ENCODE data around the gene ENO1.
"Not testable (repeated sequence)": the region's sequence is repeated elsewhere in the genome, so short reads cannot be mapped to it uniquely, and the experiment has no call there.

Gene ENO1

GRCh38 chr1:8878448-8878697, at the start of gene ENO1:
Gene ENO1, minus strand, starts transcription at chr1:8878686. Its CDS starts 3,778 bp downstream, at chr1:8874908.
- FAIRE-seq (no peak), DNase-seq (ENCODE audit: insufficient read length, low spot score) (no peak)
- peak; percentile 94 for TF ChIP-seq POLR2A (IDR thresholded peaks at IDR 0.05; ENCODE audit: low read depth, low read length)

- DNase-seq (ENCODE audit: insufficient read length, low spot score), result no peak
- no peak for TF ChIP-seq POLR2A (IDR thresholded peaks at IDR 0.05; ENCODE audit: low read depth, low read length)
- no peak for FAIRE-seq
Measured at GRCh38 chr1:8926707-8927694, 48.5 kb upstream of the ENO1 start.

GRCh38 chr1:8925960-8926359, 47.5 kb upstream of the ENO1 start:
- FAIRE-seq (no peak), DNase-seq (ENCODE audit: insufficient read length, low spot score) (no peak)
- TF ChIP-seq POLR2A (IDR thresholded peaks at IDR 0.05; ENCODE audit: low read depth, low read length), result no peak

- no peak for FAIRE-seq
- no peak for DNase-seq (ENCODE audit: insufficient read length, low spot score)
- TF ChIP-seq POLR2A (IDR thresholded peaks at IDR 0.05; ENCODE audit: low read depth, low read length), result no peak
Measured at GRCh38 chr1:8925406-8925805, 46.9 kb upstream of the ENO1 start.

- TF ChIP-seq POLR2A (IDR thresholded peaks at IDR 0.05; ENCODE audit: low read depth, low read length), result no peak
- no peak for DNase-seq (ENCODE audit: insufficient read length, low spot score)
- FAIRE-seq, result no peak
Measured at GRCh38 chr1:8922962-8923361, 44.5 kb upstream of the ENO1 start.

GRCh38 chr1:8917536-8917935, 39.0 kb upstream of the ENO1 start:
- not testable (repeated sequence) for DNase-seq (ENCODE audit: insufficient read length, low spot score); FAIRE-seq

GRCh38 chr1:8915446-8915845, 37.0 kb upstream of the ENO1 start:
- TF ChIP-seq POLR2A (IDR thresholded peaks at IDR 0.05; ENCODE audit: low read depth, low read length), result no peak
- no peak for DNase-seq (ENCODE audit: insufficient read length, low spot score)
- FAIRE-seq, result no peak

- FAIRE-seq (no peak), DNase-seq (ENCODE audit: insufficient read length, low spot score) (no peak)
- no peak for TF ChIP-seq POLR2A (IDR thresholded peaks at IDR 0.05; ENCODE audit: low read depth, low read length)
Measured at GRCh38 chr1:8914466-8914865, 36.0 kb upstream of the ENO1 start.

- no peak for FAIRE-seq
- no peak for TF ChIP-seq POLR2A (IDR thresholded peaks at IDR 0.05; ENCODE audit: low read depth, low read length)
- no peak for DNase-seq (ENCODE audit: insufficient read length, low spot score)
Measured at GRCh38 chr1:8913457-8913856, 35.0 kb upstream of the ENO1 start.

GRCh38 chr1:8911416-8912309, 33.2 kb upstream of the ENO1 start:
- no peak for TF ChIP-seq POLR2A (IDR thresholded peaks at IDR 0.05; ENCODE audit: low read depth, low read length)
- DNase-seq (ENCODE audit: insufficient read length, low spot score) (no peak), FAIRE-seq (no peak)

- FAIRE-seq (no peak), DNase-seq (ENCODE audit: insufficient read length, low spot score) (no peak)
Measured at GRCh38 chr1:8910914-8911313, 32.4 kb upstream of the ENO1 start.

GRCh38 chr1:8910331-8910730, 31.8 kb upstream of the ENO1 start:
- no peak for TF ChIP-seq POLR2A (IDR thresholded peaks at IDR 0.05; ENCODE audit: low read depth, low read length)
- FAIRE-seq, result no peak
- DNase-seq (ENCODE audit: insufficient read length, low spot score), result no peak

More at GRCh38 chr1:8910914-8911313, 32.4 kb upstream of the ENO1 start:
- no peak for TF ChIP-seq POLR2A (IDR thresholded peaks at IDR 0.05; ENCODE audit: low read depth, low read length)

GRCh38 chr1:8908388-8909151, 30.1 kb upstream of the ENO1 start:
- no peak for TF ChIP-seq POLR2A (IDR thresholded peaks at IDR 0.05; ENCODE audit: low read depth, low read length)
- FAIRE-seq, result no peak

More at GRCh38 chr1:8908388-8909151, 30.1 kb upstream of the ENO1 start:
- DNase-seq (ENCODE audit: insufficient read length, low spot score), result no peak

All from H54 (cell line).